KOPT-K1 (cell line): ENCODE data around the gene SPATA25.

Source experiments
- H3K27ac ChIP-seq: fragments of 200-600 bp; sonication (generic); 2 replicates; pipeline ENCODE4 v1.5.1; 2016; ENCODE audit warnings: antibody characterized with exemption, mild to moderate bottlenecking, low read depth, low read length; ENCODE audit not compliant: poor library complexity, severe bottlenecking
- H3K36me3 ChIP-seq: fragments of 200-600 bp; sonication (generic); 2 replicates; pipeline ENCODE4 v1.5.1; 2017; ENCODE audit warnings: antibody characterized with exemption, mild to moderate bottlenecking, low read length, moderate library complexity; ENCODE audit not compliant: insufficient read depth
- H3K9me3 ChIP-seq: fragments of 200-600 bp; sonication (generic); 2 replicates; pipeline ENCODE4 v1.5.1; 2017; ENCODE audit warnings: antibody characterized with exemption, low read length, mild to moderate bottlenecking; ENCODE audit not compliant: insufficient read depth, poor library complexity, severe bottlenecking

SPATA25 gene

DNA sequence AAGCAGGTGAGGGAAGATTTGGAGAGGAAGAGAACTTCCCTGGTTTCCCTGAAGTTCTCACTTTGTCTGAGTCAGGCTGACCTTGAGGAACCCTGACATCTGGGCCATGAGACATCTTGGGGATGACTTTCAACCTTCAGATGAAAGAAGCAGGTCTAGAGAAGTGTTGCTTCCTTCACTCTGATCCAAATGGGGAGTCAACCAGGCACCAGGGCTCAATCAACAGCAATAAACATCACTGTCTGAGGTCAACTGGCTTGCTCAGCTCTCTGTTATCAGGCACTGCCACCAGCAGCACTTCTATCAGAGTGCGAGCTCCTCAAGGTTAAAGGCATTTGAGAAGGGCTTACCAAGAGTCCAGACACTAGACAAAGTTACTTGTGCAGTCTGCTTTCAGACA, 36.5 kb downstream of the SPATA25 start:
- Histone ChIP-seq H3K27ac (no peak overlapping the region), H3K36me3 (peaks cover 71% of the 10 kb centered on the region), H3K9me3 (no peaks in the 10 kb centered on the region)

DNA sequence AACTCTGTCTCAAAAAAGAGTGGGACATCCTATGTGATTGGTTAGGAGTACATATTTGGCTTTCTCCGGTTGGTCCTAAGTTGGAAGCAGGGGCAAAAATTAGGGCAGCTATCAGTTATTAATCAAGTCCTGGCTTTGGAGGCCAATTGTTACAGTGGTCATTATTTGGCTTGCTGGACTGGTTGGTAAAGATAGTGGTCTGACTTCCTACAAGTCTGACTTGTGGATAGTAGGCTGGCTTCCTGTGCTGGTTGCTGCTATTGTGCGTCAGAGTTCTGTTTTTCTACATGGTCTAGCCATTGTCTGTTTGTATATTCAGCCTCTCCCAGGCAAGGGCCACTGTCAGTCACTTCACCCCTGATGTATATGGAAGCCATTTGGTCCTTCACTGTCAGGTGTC, 37.2 kb downstream of the SPATA25 start:
- Histone ChIP-seq H3K36me3 (peaks cover 78% of the 10 kb centered on the region), H3K9me3 (no peaks in the 10 kb centered on the region), H3K27ac (no peak overlapping the region)

DNA sequence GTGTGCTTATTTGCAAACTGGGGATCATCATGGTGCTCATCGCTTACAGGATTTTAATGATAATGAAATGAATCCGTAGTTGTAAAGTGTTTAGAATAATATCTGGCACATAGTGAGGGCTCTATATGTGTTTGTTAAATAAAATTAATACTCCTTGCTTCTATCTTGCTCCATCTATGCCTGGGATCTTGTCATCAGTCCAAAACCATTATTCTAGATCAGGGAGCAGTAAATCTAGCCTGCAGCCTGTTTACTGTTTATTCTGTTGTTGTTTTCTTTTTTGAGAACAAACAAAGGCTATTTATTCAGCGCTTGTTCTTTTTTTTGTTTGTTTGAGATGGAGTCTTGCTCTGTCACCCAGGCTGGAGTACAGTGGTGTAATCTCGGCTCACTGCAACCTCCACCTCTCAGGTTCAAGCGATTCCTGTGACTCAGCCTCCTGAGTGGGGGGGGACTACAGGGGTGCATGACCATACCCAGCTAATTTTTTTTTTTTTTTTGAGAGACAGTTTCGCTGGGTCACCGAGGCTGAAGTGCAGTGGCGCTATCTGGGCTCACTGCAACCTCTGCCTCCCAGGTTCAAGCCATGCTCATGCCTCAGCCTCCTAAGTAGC, 38.3 kb downstream of the SPATA25 start:
- Histone ChIP-seq H3K27ac (no peak overlapping the region), H3K36me3 (peaks cover 82% of the 10 kb centered on the region), H3K9me3 (no peaks in the 10 kb centered on the region)

DNA sequence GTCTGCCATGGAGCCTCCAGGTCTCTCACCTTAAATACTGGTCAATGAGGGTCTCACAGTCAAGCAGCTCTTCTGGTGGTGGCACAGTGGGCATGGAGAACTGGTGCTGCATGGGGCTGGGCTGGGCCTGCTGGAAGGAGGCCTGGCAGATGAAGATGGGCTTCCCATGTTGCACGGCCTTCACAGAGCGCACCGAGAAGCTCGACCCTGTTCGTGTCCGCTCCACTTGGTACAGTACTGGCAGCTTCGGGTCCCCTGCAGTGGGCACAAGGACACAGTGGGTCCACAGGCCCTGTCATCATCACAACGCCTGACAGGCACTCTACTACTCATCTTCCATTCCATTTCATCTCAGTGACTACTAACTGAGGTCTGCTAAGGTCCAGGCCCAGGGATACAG, 39.0 kb downstream of the SPATA25 start:
- Histone ChIP-seq H3K36me3 (peaks cover 84% of the 10 kb centered on the region), H3K27ac (no peak overlapping the region), H3K9me3 (no peaks in the 10 kb centered on the region)

DNA sequence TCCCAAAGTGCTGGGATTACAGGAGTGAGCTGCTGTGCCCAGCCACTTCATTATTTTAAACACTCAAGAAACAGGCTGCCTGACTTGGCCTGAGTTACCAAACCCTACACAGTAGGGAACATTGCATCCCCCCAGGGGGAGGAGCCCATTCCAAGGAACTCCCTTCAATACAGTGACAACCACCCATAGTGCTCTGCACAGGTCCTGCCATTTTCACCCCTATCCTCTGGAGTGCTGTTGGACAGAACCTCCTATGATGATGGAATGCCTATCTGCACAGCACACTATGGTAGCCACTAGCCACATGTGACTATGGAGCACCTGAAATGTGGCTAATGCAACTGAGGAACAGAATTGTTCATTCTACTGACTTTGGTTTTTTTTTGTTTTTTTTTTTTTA, 42.0 kb downstream of the SPATA25 start:
- no peaks in the 10 kb centered on the region for H3K9me3 ChIP-seq
- H3K27ac ChIP-seq = no peak overlapping the region
- peaks cover 79% of the 10 kb centered on the region for H3K36me3 ChIP-seq

DNA sequence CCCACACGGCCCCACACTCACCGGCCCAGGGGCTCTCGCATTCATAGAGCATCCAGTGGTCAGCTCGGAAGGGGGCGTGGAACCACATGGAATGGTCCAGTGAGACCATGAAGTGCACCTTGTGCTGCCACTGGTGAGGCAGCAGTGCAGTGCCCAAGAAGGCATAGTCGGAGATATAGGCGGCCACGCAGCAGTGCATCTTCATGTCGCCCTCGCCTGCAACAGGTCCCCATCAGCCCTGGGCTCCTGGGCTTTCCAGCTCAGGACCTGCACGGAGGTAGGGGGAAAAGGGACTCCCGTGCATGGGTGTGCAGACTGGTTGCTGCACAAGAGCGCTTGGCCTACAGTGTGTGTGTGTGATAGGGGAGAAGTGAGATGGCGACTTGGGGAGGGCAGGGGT, 43.9 kb downstream of the SPATA25 start:
- H3K36me3 ChIP-seq = peaks cover 65% of the 10 kb centered on the region
- H3K9me3 ChIP-seq = no peaks in the 10 kb centered on the region
- H3K27ac ChIP-seq = no peak overlapping the region

DNA sequence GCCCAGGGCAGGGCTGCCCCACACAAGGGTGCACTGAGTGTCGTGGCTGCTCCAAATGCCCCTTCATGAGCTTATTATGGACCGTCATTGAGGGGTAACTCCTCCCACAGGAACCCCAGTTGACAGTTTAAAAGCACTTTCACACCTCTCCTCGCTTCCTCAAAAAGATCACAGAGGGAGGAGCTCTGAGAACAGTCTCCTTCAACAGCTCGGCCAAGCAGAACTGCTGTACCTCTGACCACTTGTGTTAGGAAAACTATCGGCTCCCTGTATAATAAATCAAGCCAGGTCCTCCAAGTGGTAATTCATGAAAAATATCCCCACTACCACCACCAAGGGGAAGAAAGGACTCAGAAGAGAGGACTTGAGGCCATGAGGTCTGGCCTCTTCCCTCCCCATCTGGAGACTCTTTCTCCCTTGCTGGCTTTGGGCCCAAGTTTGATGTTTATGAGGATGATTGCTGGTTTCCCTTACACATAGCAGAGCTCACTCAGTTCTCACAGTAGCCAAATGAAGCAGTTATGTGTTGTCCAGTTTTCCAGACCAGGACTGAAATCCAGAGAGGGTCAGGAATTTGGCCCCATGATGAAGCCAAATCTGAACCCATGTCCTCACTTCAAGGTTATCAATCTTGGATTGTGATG, 45.1 kb downstream of the SPATA25 start:
- peaks cover 58% of the 10 kb centered on the region for H3K36me3 ChIP-seq
- no peak overlapping the region for H3K27ac ChIP-seq
- H3K9me3 ChIP-seq = no peaks in the 10 kb centered on the region

DNA sequence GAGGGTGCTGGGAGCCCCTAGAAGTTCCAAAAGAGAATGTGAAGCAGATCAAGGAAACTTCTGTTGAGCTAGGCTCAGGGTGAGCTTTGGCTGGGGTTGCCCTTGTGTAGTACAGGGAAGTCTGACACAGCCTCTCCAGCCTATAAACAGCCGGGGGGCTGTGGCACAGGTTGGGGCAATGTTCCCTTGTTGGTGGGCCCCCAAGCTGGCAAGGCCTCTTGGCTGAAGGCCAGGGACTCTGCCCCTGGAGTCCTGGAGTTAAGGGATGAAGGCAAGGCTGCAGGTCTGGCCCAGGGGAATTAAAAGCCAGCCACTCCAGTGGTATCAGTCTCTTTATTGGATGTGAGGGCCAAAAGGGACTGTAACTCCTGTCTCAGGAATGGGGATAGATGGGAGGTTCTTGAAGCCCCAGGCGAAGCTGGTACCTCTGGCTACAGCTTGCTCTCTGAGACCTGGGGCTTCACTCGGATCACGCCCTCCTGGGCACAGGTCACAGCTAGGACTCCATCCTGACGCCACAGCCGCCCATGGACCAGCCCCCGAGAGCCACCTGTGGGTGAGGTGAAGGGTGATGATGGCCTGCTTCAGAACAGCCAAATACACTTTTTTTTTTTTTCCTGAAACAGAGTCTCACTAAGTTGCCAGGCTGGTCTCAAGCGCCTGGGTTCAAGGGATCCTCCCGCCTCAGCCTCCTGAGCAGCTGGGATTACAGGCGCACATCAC, 45.9 kb downstream of the SPATA25 start:
- Histone ChIP-seq H3K9me3 (no peaks in the 10 kb centered on the region), H3K36me3 (peaks cover 53% of the 10 kb centered on the region), H3K27ac (no peak overlapping the region)

DNA sequence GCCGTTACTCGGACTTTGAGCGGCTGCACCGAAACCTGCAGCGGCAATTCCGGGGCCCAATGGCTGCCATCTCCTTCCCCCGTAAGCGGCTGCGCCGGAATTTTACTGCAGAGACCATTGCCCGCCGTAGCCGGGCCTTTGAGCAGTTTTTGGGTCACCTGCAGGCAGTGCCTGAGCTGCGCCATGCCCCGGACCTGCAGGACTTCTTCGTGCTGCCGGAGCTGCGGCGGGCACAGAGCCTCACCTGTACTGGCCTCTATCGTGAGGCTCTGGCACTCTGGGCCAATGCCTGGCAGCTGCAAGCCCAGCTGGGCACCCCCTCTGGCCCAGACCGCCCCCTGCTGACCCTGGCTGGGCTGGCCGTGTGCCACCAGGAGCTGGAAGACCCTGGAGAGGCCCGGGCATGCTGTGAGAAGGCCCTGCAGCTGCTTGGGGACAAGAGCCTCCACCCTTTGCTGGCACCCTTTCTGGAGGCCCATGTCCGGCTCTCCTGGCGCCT, 46.7 kb downstream of the SPATA25 start:
- peaks cover 44% of the 10 kb centered on the region for H3K36me3 ChIP-seq
- H3K9me3 ChIP-seq = no peaks in the 10 kb centered on the region
- no peak overlapping the region for H3K27ac ChIP-seq

DNA sequence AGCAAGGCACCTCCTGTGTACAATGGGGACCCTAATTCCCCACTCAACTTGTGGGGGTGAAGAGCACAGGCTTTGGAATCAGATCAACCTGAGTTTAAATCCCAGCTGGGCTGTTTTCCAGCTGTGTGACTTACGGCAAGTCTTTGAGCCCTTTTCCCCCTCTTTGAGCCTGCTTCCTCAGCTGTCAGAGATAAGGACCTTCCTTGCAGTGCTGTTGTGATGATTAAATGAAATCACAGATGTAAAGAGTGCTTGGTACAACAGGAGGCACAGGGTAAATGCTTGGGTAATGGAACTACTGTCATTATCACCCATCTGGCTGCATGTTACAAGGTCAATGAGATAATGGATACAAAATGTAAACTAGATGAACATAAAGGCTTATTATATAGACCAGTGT, 50.6 kb downstream of the SPATA25 start:
- Histone ChIP-seq H3K36me3 (peaks cover 5% of the 10 kb centered on the region; the same call in 1 of the 2 replicates), H3K9me3 (no peaks in the 10 kb centered on the region), H3K27ac (no peak overlapping the region)
